GM12892 (cell line): ENCODE results near the gene CMTM6.
"Not testable (repeated sequence)": the region's sequence is repeated elsewhere in the genome, so short reads cannot be mapped to it uniquely, and the experiment has no call there.

Experiments
- POLR2A ChIP-seq: IDR thresholded peaks from 2 replicates; pipeline ENCODE4 v1.6.1; 2011; ENCODE audit warnings: low read depth, low read length, control low read depth
- POLR2AphosphoS5 ChIP-seq: IDR thresholded peaks from 2 replicates; pipeline ENCODE4 v1.6.1; 2011; ENCODE audit warnings: low read depth, low read length, control low read depth
- TAF1 ChIP-seq: IDR thresholded peaks from 2 replicates; pipeline ENCODE4 v1.6.1; 2011; ENCODE audit warnings: low read depth, mild to moderate bottlenecking, control low read depth, low read length, borderline replicate concordance

DNA sequence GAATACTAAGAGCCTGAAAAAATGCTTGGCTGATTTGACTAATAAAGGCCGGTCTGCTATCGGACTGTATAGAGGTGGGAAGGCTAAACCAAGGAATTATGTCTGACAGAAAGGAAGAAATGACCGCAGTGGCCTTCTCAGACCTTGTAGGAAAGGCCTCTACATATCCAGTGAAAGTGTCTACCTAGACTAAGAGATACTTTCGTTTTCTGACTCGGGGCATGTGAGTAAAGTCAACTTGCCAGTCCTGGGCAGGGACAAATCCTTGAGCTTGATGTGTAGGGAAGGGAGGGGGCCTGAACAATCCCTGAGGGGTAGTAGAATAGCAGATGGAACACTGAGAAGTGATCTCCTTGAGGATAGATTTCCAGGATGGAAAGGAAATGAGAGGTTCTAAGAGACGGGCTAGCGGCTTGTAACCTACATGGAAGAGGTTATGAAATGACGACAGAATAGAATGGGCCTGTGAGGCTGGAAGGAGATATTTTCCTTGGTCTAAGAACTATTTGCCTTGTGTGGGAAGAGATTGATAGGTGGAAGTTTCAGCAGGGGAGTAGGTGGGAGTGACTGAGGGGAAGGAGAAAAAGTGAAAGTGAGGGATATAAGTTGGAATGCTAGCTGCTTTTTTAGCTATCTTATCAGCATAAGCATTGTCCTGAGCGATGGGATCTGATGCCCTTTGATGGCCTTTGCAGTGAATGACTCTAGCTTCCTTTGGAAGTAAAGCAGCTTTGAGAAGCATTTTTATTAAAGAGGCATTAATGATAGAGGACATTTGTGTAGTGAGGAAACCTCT is 40.3 kb downstream of the CMTM6 start:
- not testable (repeated sequence) for TF ChIP-seq POLR2A, POLR2AphosphoS5, TAF1
